SU-DHL-6 (cell line): ENCODE measurements around the gene SLC17A2.

Source experiments
- H2AFZ ChIP-seq: fragments of 200-600 bp; sonication (generic); 2 replicates; pipeline ENCODE4 v1.6.1; 2014; ENCODE audit warnings: low read depth, mild to moderate bottlenecking, moderate library complexity, mixed read lengths, antibody characterized with exemption, low read length; ENCODE audit not compliant: severe bottlenecking
- H3F3A ChIP-seq: fragments of 200-600 bp; shearing (Covaris generic); 2 replicates; pipeline ENCODE4 v1.6.0; 2016; ENCODE audit warnings: antibody characterized with exemption, mild to moderate bottlenecking; ENCODE audit not compliant: insufficient read depth
- H3K27ac ChIP-seq: fragments of 200-600 bp; sonication (generic); 2 replicates; pipeline ENCODE4 v1.5.1; 2016; ENCODE audit warnings: low read depth, mild to moderate bottlenecking, low read length, moderate library complexity, mixed read lengths
- H3K27me3 ChIP-seq: fragments of 200-600 bp; sonication (generic), shearing (Covaris generic); 2 replicates; pipeline ENCODE4 v1.6.0; 2014; ENCODE audit warnings: mild to moderate bottlenecking, low read length
- H3K36me3 ChIP-seq: fragments of 200-600 bp; sonication (generic); 2 replicates; pipeline ENCODE4 v1.6.1; 2014; ENCODE audit warnings: mild to moderate bottlenecking, low read length, mixed read lengths
- H3K4me2 ChIP-seq: fragments of 300-600, 200-600 bp; shearing (Covaris generic), sonication (generic); 2 replicates; pipeline ENCODE4 v1.6.0; 2014; ENCODE audit warnings: low read length, low read depth, mild to moderate bottlenecking; ENCODE audit not compliant: poor library complexity, severe bottlenecking
- H3K4me3 ChIP-seq: fragments of 200-600 bp; sonication (generic); 2 replicates; pipeline ENCODE4 v1.5.1; 2014; ENCODE audit warnings: antibody characterized with exemption, low read length, mild to moderate bottlenecking, mixed read lengths; ENCODE audit not compliant: insufficient read depth, poor library complexity, severe bottlenecking
- H3K79me2 ChIP-seq: fragments of 200-600 bp; sonication (generic); 2 replicates; pipeline ENCODE4 v1.6.1; 2014; ENCODE audit warnings: mild to moderate bottlenecking, low read length, moderate library complexity; ENCODE audit not compliant: insufficient read depth
- H3K9ac ChIP-seq: fragments of 200-600 bp; sonication (generic); 2 replicates; pipeline ENCODE4 v1.7.0; 2014; ENCODE audit warnings: mild to moderate bottlenecking, low read length
- H3K9me2 ChIP-seq: fragments of 200-600 bp; sonication (generic); replicated peaks from 2 replicates; pipeline ENCODE4 v1.6.1; 2014; ENCODE audit warnings: low read length; ENCODE audit not compliant: insufficient read depth
- H3K9me3 ChIP-seq: fragments of 200-600 bp; sonication (generic); 2 replicates; pipeline ENCODE4 v1.6.1; 2014; ENCODE audit warnings: low read length, mixed read lengths; ENCODE audit not compliant: insufficient read depth
- H4K20me1 ChIP-seq: fragments of 200-600 bp; sonication (generic); 2 replicates; pipeline ENCODE4 v1.6.1; 2014; ENCODE audit warnings: low read depth, mild to moderate bottlenecking, antibody characterized with exemption, low read length, moderate library complexity, mixed read lengths
- CTCF ChIP-seq: fragments of 200-600 bp; sonication (generic); IDR thresholded peaks from one replicate; pipeline ENCODE4 v1.5.1; 2017; ENCODE audit warnings: antibody characterized with exemption, mild to moderate bottlenecking, low read length, moderate library complexity; ENCODE audit not compliant: insufficient read depth, poor library complexity, severe bottlenecking
- EZH2phosphoT487 ChIP-seq: fragments of 200-600 bp; sonication (generic), shearing (Covaris generic); conservative IDR thresholded peaks from 2 replicates; pipeline ENCODE4 v1.6.1; 2018; ENCODE audit warnings: mild to moderate bottlenecking, antibody characterized with exemption, low read length, moderate library complexity, mixed read lengths

SLC17A2 gene

GRCh38 chr6:25930532-25931410, at the start of gene SLC17A2:
Gene SLC17A2, minus strand, starts transcription at chr6:25930691. Its CDS starts 4,895 bp downstream, at chr6:25925796.
- no peaks in the 10 kb centered on the region for H3K27me3 ChIP-seq
- H3K79me2 ChIP-seq = no peaks in the 10 kb centered on the region
- H3K9me3 ChIP-seq = no peaks in the 10 kb centered on the region
- no peak within 1 kb of the TSS for H3K27ac ChIP-seq
- H3F3A ChIP-seq = no peaks in the 10 kb centered on the region
- no peak within 1 kb of the TSS for H3K4me3 ChIP-seq
- TF ChIP-seq CTCF (no peak), EZH2phosphoT487 (no peak)
- H3K9ac ChIP-seq = no peak within 1 kb of the TSS
- H3K4me2 ChIP-seq = no peak within 1 kb of the TSS
- H3K9me2 ChIP-seq = no peaks in the 10 kb centered on the region
- no peaks in the 10 kb centered on the region for H4K20me1 ChIP-seq
- H3K36me3 ChIP-seq = no peaks in the 10 kb centered on the region
- H2AFZ ChIP-seq = no peak within 1 kb of the TSS

GRCh38 chr6:25975923-25976560, 45.6 kb upstream of the SLC17A2 start:
- Histone ChIP-seq H3K9ac (no peak overlapping the region), H2AFZ (no peak overlapping the region), H3K9me3 (no peaks in the 10 kb centered on the region), H3K27me3 (no peaks in the 10 kb centered on the region), H3K4me2 (no peak overlapping the region), H3K9me2 (no peaks in the 10 kb centered on the region), H3F3A (peaks cover 5% of the 10 kb centered on the region; the same call in 1 of the 2 replicates), H3K4me3 (no peak overlapping the region), H4K20me1 (peaks cover 4% of the 10 kb centered on the region; the same call in 1 of the 2 replicates), H3K79me2 (no peaks in the 10 kb centered on the region), H3K36me3 (peaks cover 83% of the 10 kb centered on the region), H3K27ac (no peak overlapping the region)
- TF ChIP-seq EZH2phosphoT487 (no peak), CTCF (no peak)

GRCh38 chr6:25973923-25974555, 43.5 kb upstream of the SLC17A2 start:
- Histone ChIP-seq H3K9ac (no peak overlapping the region), H3K27me3 (no peaks in the 10 kb centered on the region), H3K79me2 (no peaks in the 10 kb centered on the region), H3K4me2 (no peak overlapping the region), H3K9me3 (no peaks in the 10 kb centered on the region), H3K4me3 (no peak overlapping the region), H3K36me3 (peaks cover 83% of the 10 kb centered on the region), H2AFZ (no peak overlapping the region), H4K20me1 (peaks cover 8% of the 10 kb centered on the region; the same call in 1 of the 2 replicates), H3K9me2 (no peaks in the 10 kb centered on the region), H3F3A (peaks cover 5% of the 10 kb centered on the region; the same call in 1 of the 2 replicates), H3K27ac (no peak overlapping the region)
- TF ChIP-seq CTCF (no peak), EZH2phosphoT487 (no peak)
